Renal pelvis (tissue), 4 donors: ENCODE results near the gene EIF4ENIF1. TPM values are rescaled to one million over a fixed set of nuclear protein-coding genes. Genes with fewer than 3 reads are reported as not detected.
A peak's percentile ranks its signal among the peaks of the same experiment; 100 is the strongest.
"Not testable (repeated sequence)": the region's sequence is repeated elsewhere in the genome, so short reads cannot be mapped to it uniquely, and the experiment has no call there.

Source experiments
- DNase-seq: peaks from one replicate; pipeline ENCODE4 v3.0.0-alpha.2; 2013
- polyA plus RNA-seq, 3 donors: library from polyadenylated mRNA; unstranded; fragments of 120-200 nt; gene quantifications; one replicate each; pipeline ENCODE4 v1.2.1, GENCODE V29; 2013; ENCODE audit not compliant: insufficient read length in 3 of 3

EIF4ENIF1 gene
- polyA plus RNA-seq, 3 donors = 45.0 to 51.3 (median 50.9) TPM

- DNase-seq = no peak
Measured at GRCh38 chr22:31443516-31443915, 46.1 kb downstream of the EIF4ENIF1 start.

- no peak for DNase-seq
Measured at GRCh38 chr22:31442768-31443489, 46.7 kb downstream of the EIF4ENIF1 start.

GRCh38 chr22:31441652-31442051, 48.0 kb downstream of the EIF4ENIF1 start:
- no peak for DNase-seq

GRCh38 chr22:31440681-31441080, 49.0 kb downstream of the EIF4ENIF1 start:
- no peak for DNase-seq

GRCh38 chr22:31439808-31440207, 49.8 kb downstream of the EIF4ENIF1 start:
- no peak for DNase-seq

- DNase-seq = no peak
Measured at GRCh38 chr22:31436132-31436531, 53.5 kb downstream of the EIF4ENIF1 start.

- no peak for DNase-seq
Measured at GRCh38 chr22:31431950-31432349, 57.7 kb downstream of the EIF4ENIF1 start.

- DNase-seq = no peak
Measured at GRCh38 chr22:31425331-31426050, 64.2 kb downstream of the EIF4ENIF1 start.

GRCh38 chr22:31402350-31402749, 87.3 kb downstream of the EIF4ENIF1 start:
- not testable (repeated sequence) for DNase-seq

GRCh38 chr22:31400023-31400397, 89.6 kb downstream of the EIF4ENIF1 start:
- DNase-seq = peak; percentile 48

GRCh38 chr22:31399211-31400022, 90.2 kb downstream of the EIF4ENIF1 start, which contains the start of gene DRG1:
Gene DRG1, plus strand, starts transcription at chr22:31399604. Its CDS starts 80 bp downstream, at chr22:31399684.
- peak; percentile 96 for DNase-seq

- DNase-seq = no peak
Measured at GRCh38 chr22:31398231-31398630, 91.4 kb downstream of the EIF4ENIF1 start.

- DNase-seq = no peak
Measured at GRCh38 chr22:31394326-31394725, 95.3 kb downstream of the EIF4ENIF1 start.

GRCh38 chr22:31393893-31394292, 95.7 kb downstream of the EIF4ENIF1 start:
- DNase-seq = no peak

Other genes with a start within 250 kb of the EIF4ENIF1 start
- 10 to 100 TPM; 11.3 to 14.9 (median 14.5) TPM for gene PIK3IP1, start 197.4 kb downstream of the EIF4ENIF1 start, polyA plus RNA-seq
- gene PATZ1, start 143.5 kb downstream of the EIF4ENIF1 start, polyA plus RNA-seq = 10 to 100 TPM; 78.5 to 84.4 (median 81.1) TPM
- gene DRG1, start 90.2 kb downstream of the EIF4ENIF1 start, polyA plus RNA-seq = 10 to 100 TPM; 77.8 to 82.8 (median 79.7) TPM
- gene SFI1, start 6.7 kb upstream of the EIF4ENIF1 start, polyA plus RNA-seq = 10 to 100 TPM; 20.8 to 38.5 (median 35.1) TPM
- 10 to 100 TPM; 36.8 to 44.6 (median 40.4) TPM for gene PISD, start 172.4 kb upstream of the EIF4ENIF1 start, polyA plus RNA-seq